ENCODE results near the gene UBXN2A.

UBXN2A gene

DNA sequence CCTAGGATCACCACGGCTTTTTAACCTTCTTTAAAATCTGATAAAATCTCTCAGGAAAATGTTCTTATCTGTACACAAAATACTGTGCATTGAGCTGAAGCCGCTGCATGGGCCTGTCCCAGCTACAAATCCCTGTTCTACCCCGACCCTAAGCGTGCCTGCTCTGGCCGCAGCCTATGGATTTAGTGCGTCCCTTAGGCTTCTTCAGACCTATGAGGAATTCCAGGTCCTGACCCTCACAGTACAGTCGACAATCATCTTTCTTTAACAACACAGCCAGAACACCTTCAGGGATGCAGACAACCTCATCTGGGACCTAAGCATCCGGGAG lies 107.4 kb downstream of the UBXN2A start:
- DNase-seq = no peak

DNA sequence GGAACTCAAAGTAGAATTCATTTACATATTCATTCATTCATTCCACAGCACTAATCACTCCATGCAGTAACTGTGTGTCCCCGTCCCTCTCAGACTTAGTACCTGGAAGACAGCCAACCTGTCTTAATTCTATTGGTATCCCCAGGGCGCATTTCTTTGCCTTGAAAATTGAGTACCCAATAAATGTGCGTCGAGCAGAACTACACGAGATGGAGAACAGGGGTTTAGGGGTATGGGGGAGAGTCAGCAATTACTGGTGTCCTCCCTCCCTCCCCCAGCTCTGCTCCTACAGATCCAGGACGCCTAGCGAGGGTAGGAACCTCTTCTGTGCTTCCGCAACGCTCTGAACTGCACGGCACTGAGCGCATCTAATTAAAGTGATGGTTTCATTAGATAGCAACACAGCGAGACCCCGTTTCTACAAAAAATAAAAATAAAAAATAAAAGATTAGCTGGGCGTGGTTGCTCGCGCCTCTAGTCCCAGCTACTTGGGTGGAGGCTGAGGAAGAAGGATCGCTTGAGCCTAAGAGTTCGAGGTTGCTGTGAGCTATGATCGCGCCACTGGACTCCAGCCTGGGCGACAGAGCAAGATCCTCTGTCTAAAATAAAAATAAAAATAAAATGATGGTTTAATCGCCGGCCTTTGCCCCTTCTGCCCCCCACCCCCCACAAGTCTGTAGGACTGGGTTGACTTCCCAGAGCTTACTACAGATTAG lies 108.7 kb downstream of the UBXN2A start:
- no peak for DNase-seq

DNA sequence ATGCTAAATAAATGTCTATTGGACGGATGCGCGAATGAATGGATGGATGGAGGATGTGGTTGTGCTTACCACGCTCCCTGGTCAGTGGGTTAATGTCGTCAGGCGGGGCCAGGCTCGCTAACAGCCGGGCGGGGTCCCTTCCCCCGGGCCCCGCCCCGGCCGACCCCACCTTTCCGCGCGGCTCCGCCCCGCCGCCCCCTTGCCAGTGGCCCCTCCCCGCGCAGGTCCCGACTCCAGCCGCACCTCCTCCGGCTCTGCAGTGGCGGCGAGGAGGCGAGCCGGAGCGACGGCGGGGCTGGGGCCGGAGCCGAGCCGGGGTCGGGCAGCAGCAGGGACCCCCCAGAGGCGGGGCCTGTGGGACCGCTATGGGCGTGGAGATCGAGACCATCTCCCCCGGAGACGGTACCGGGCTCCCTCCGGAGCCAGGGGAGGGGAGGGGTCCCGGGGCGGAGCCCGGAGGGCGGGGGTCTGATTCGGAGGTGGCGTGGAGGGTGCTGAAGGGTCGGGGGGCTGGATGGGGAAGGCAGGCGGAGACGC lies 109.3 kb downstream of the UBXN2A start, which contains the start of gene FKBP1B:
Gene FKBP1B (plus strand): TSS at position 257 of the 537 bp plus-strand sequence. CDS start 109 bp downstream, at position 366.
- peak; percentile 21 for DNase-seq

DNA sequence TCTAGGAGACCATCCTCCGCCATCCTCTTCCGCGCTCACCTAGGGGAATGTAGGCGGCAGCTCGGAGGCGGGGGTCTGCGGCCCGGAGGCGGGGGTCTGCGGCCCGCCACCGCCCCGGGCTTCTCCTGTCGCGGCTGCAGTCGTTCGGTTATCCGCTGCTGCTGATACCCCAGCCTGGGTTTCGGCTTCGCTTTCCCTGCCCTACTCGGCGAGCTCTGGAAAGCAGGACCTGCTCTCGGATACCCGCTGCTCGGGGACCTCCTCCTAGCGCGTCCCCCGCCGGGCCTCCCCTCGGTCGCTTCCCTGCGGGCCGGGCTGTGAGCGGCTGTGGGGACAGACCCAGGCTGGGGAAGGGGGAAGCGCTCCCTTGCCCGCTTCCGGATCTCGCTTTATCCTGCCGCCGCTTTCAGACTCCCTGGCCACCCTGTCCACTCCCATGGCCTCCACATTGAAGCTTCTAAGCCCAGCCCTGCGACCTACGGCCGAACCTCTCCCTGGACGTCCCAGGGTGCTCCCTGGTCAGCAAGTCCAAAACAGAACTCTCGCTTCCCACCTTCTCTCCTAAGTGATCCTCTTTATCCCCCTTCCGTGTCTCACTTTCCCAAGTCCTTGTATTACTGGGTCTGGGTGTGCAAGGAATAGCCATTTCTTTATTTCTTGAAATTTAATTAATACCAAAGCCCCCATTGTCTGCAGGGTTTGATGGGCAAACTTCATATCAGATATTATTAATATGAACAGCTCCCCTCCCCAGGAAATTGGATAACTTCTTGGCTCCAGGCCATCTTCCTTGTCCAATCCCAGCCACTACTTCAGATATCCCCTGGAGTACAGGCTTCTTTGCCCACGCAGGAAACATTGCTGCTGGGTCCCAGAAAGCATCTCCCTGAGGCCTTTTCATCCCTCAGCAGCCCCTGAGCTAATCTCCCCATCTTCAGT lies 110.0 kb downstream of the UBXN2A start:
- no peak for DNase-seq

DNA sequence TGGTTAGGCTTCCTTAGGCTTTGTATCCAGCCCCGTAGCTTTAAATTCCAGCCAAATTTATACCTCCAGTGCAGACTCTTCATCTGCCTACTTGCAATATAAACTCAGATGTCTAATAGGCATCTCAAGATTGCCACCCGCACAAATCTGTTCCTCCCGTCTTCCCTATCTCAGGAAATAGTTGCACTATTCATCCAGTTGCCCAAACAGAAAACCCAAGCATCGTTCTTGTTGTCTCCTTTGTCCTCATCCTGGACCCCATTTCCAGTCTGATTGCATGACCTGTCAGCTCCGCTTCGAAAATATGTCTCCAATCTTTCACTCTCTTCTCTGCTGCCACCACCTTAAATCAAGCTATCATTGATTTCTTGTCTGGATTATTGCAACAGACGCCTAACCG lies 111.6 kb downstream of the UBXN2A start:
- DNase-seq = no peak

DNA sequence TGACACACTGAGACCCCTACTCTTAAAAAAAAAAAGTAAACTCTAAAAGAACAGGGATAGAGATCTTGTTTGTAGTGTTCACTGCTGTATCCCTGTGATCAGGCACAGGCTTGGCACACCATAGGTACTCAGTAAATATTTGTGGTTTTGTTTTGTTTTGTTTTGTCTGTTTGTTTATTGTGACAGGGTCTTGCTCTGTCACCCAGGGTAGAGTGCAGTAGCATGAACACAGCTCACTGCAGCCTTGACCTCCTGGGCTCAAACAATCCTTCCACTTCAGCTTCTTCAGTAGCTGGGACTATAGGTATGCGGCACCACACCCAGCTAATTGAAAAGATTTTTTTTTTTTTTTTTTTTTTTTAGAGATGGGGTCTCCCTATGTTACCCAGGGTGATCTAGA lies 112.7 kb downstream of the UBXN2A start:
- DNase-seq = no peak
